Measurements from ENCODE around the gene CHSY1. TPM values are rescaled to one million over a fixed set of nuclear protein-coding genes. Genes with fewer than 3 reads are reported as not detected.
"Not testable (repeated sequence)": the region's sequence is repeated elsewhere in the genome, so short reads cannot be mapped to it uniquely, and the experiment has no call there.

Gene CHSY1
- total and polyA plus RNA-seq, 9 donors, result 23.0 to 69.9 (median 33.0) TPM

- Histone ChIP-seq H3K36me3 (no peaks in the 10 kb centered on the region), H3K9me3 (no peaks in the 10 kb centered on the region), H3K27ac (peak overlapping the region; percentile 37 to 80), H3K4me1 (ENCODE audit: insufficient read depth) (peaks cover 13% of the 10 kb centered on the region), H3K4me3 (no peak overlapping the region), H3K27me3 (no peaks in the 10 kb centered on the region)
- intact Hi-C loops (cut with DNase I), result loop anchor here in 1 of 4 donors (10.0 kb wide), 2 partner anchors 58 to 128 kb away; partner anchors contain the start of gene CHSY1
- WGBS, 3 donors, result 60 to 65% (median 62%) methylated on average over 11 of the region's 11 CpGs
- TF ChIP-seq POLR2A (IDR thresholded peaks at IDR 0.05) (no peak), EP300 (IDR thresholded peaks at IDR 0.05) (no peak), CTCF (IDR thresholded peaks at IDR 0.05) (no peak)
- DNase-seq, result no peak
These were observed 125.0 kb downstream of the CHSY1 start for GRCh38 chr15:101126618-101127505.

- peaks cover 19% of the 10 kb centered on the region for H3K4me1 ChIP-seq (ENCODE audit: insufficient read depth)
- 80 to 85% (median 83%) methylated on average over 13 of the region's 13 CpGs for WGBS, 3 donors
- H3K36me3 ChIP-seq, H3K27me3 ChIP-seq, H3K4me3 ChIP-seq, H3K27ac ChIP-seq, H3K9me3 ChIP-seq, DNase-seq: not testable (repeated sequence)
- intact Hi-C loops (cut with DNase I), result loop anchor here in 1 of 4 donors (10.0 kb wide), 2 partner anchors 59 to 129 kb away; partner anchors contain the start of gene CHSY1
These were observed 125.9 kb downstream of the CHSY1 start for GRCh38 chr15:101125881-101126428.

Other genes starting within 250 kb of the CHSY1 start
- 10 to 100 TPM; 36.9 to 61.7 (median 42.7) TPM for gene SELENOS, start 25.4 kb upstream of the CHSY1 start, total RNA-seq
- 10 to 100 TPM; 56.4 to 83.2 TPM for gene SELENOS, start 25.4 kb upstream of the CHSY1 start, polyA plus RNA-seq
- gene SNRPA1, start 43.2 kb upstream of the CHSY1 start, total RNA-seq, result 10 to 100 TPM; 18.6 to 55.1 (median 39.9) TPM
- gene SNRPA1, start 43.2 kb upstream of the CHSY1 start, polyA plus RNA-seq, result 10 to 100 TPM; 30.8 to 34.0 TPM
- gene PCSK6, start 237.7 kb upstream of the CHSY1 start, total RNA-seq, result 10 to 100 TPM in 4 of 7 donors, 1 to 10 TPM in 3; 3.9 to 25.4 (median 13.0) TPM
- 10 to 100 TPM in 1 of 2 donors, 1 to 10 TPM in 1; 3.8 to 26.0 TPM for gene PCSK6, start 237.7 kb upstream of the CHSY1 start, polyA plus RNA-seq